Measurements from ENCODE around the gene SLCO3A1. TPM values are rescaled to one million over a fixed set of nuclear protein-coding genes. Genes with fewer than 3 reads are reported as not detected.

Gene SLCO3A1
- total and polyA plus RNA-seq, 10 donors, result 7.5 to 79.5 (median 40.7) TPM

- Histone ChIP-seq H3K27ac (no peak overlapping the region), H3K36me3 (no peaks in the 10 kb centered on the region), H3K4me3 (no peak overlapping the region), H3K27me3 (replicated peaks in 1 of 7) (no peaks in the 10 kb centered on the region), H3K9me3 (peaks cover 0 to 39% (median 25%) of the 10 kb centered on the region in 8 donors), H3K4me1 (peaks cover 0 to 21% (median 6%) of the 10 kb centered on the region in 6 donors)
- WGBS, 5 donors, result 79 to 92% (median 87%) methylated on average over 14 of the region's 14 CpGs
- no peak for DNase-seq
- intact Hi-C loops (cut with DNase I; ENCODE audit: low total_unique reads), result no loop called here
- TF ChIP-seq POLR2AphosphoS5 (IDR thresholded peaks at IDR 0.05) (no peak), CTCF (IDR thresholded peaks at IDR 0.05 in 8 of 11, conservative IDR thresholded peaks at IDR 0.05 in 3 of 11) (no peak), POLR2A (IDR thresholded peaks at IDR 0.05) (no peak)
Measured at GRCh38 chr15:91897585-91898372, 44.3 kb downstream of the SLCO3A1 start.

- WGBS, 5 donors, result 95 to 98% (median 96%) methylated on average over 3 of the region's 3 CpGs
- Histone ChIP-seq H3K4me1 (peaks cover 0 to 21% (median 6%) of the 10 kb centered on the region in 6 donors), H3K9me3 (peaks cover 0 to 35% (median 20%) of the 10 kb centered on the region in 8 donors), H3K36me3 (no peaks in the 10 kb centered on the region), H3K4me3 (no peak overlapping the region), H3K27me3 (replicated peaks in 1 of 7) (no peaks in the 10 kb centered on the region), H3K27ac (no peak overlapping the region)
- TF ChIP-seq POLR2A (IDR thresholded peaks at IDR 0.05), result no peak
- no peak for TF ChIP-seq POLR2AphosphoS5 (IDR thresholded peaks at IDR 0.05)
- TF ChIP-seq CTCF (IDR thresholded peaks at IDR 0.05 in 8 of 11, conservative IDR thresholded peaks at IDR 0.05 in 3 of 11), result no peak
- intact Hi-C loops (cut with DNase I; ENCODE audit: low total_unique reads), result no loop called here
- DNase-seq, result no peak
Measured at GRCh38 chr15:91898843-91899242, 45.3 kb downstream of the SLCO3A1 start.

GRCh38 chr15:91904942-91905341 lies 51.4 kb downstream of the SLCO3A1 start:
- DNase-seq, result no peak
- intact Hi-C loops (cut with DNase I; ENCODE audit: low total_unique reads), result no loop called here
- no peak overlapping the region for H3K4me3 ChIP-seq
- H3K36me3 ChIP-seq, result no peaks in the 10 kb centered on the region
- H3K4me1 ChIP-seq, result peaks cover 0 to 9% (median 0%) of the 10 kb centered on the region in 6 donors
- no peaks in the 10 kb centered on the region for H3K27me3 ChIP-seq (replicated peaks in 1 of 7)
- 81 to 100% (median 94%) methylated on average over 1 of the region's 1 CpG for WGBS, 5 donors
- no peak overlapping the region for H3K27ac ChIP-seq
- TF ChIP-seq POLR2AphosphoS5 (IDR thresholded peaks at IDR 0.05) (no peak), CTCF (IDR thresholded peaks at IDR 0.05 in 8 of 11, conservative IDR thresholded peaks at IDR 0.05 in 3 of 11) (no peak), POLR2A (IDR thresholded peaks at IDR 0.05) (no peak)
- H3K9me3 ChIP-seq, result peaks cover 0 to 34% (median 20%) of the 10 kb centered on the region in 8 donors

GRCh38 chr15:91908391-91908790 lies 54.9 kb downstream of the SLCO3A1 start:
- no peak overlapping the region for H3K4me3 ChIP-seq
- no peaks in the 10 kb centered on the region for H3K27me3 ChIP-seq (replicated peaks in 1 of 7)
- peaks cover 0 to 4% (median 0%) of the 10 kb centered on the region in 6 donors for H3K36me3 ChIP-seq
- H3K27ac ChIP-seq, result no peak overlapping the region
- peaks cover 0 to under 1% (median 0%) of the 10 kb centered on the region in 8 donors for H3K9me3 ChIP-seq
- no peak for DNase-seq
- intact Hi-C loops (cut with DNase I; ENCODE audit: low total_unique reads), result no loop called here
- peaks cover 0 to 34% (median 11%) of the 10 kb centered on the region in 6 donors for H3K4me1 ChIP-seq
- WGBS, 5 donors, result 77 to 90% (median 86%) methylated on average over 3 of the region's 3 CpGs
- TF ChIP-seq POLR2A (IDR thresholded peaks at IDR 0.05) (no peak), CTCF (IDR thresholded peaks at IDR 0.05 in 8 of 11, conservative IDR thresholded peaks at IDR 0.05 in 3 of 11) (no peak), POLR2AphosphoS5 (IDR thresholded peaks at IDR 0.05) (no peak)
